ENCODE data around the gene LYAR. TPM values are rescaled to one million over a fixed set of nuclear protein-coding genes. Genes with fewer than 3 reads are reported as not detected.

LYAR gene
- total RNA-seq, 1 donor from 2014 or later, result 15.9 TPM

DNA sequence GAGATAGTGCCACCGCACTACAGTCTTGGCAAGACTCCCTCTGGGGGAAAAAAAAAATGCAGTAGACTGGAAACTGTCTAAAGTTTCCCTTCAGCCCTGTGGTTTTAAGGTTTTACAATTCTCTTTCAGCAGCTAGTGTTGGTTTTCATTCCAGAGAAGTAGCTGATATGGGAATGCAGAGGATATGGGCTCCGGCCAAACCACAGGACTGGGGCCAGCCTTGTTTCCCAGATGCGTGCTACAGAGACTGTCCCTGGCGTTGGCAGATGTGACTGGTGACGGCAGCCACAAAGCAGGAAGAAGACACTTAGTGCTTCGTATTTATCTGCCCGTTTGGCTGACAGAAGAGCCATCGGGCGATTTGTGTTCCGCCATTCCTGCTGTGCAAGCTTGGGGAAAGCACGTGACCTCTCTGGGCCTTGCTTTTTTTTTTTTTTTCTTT lies 43.3 kb upstream of the LYAR start:
- no peak for DNase-seq
- ChIA-PET CTCF (interaction anchor here (0.8 kb wide), 1 partner anchor 9 kb away, joined by 3 read pairs; no protein-coding TSS in a partner anchor), POLR2A (no interaction called here)
- H3K4me3 Mint-ChIP-seq, result no peak overlapping the region
- TF ChIP-seq, protein P1, sequence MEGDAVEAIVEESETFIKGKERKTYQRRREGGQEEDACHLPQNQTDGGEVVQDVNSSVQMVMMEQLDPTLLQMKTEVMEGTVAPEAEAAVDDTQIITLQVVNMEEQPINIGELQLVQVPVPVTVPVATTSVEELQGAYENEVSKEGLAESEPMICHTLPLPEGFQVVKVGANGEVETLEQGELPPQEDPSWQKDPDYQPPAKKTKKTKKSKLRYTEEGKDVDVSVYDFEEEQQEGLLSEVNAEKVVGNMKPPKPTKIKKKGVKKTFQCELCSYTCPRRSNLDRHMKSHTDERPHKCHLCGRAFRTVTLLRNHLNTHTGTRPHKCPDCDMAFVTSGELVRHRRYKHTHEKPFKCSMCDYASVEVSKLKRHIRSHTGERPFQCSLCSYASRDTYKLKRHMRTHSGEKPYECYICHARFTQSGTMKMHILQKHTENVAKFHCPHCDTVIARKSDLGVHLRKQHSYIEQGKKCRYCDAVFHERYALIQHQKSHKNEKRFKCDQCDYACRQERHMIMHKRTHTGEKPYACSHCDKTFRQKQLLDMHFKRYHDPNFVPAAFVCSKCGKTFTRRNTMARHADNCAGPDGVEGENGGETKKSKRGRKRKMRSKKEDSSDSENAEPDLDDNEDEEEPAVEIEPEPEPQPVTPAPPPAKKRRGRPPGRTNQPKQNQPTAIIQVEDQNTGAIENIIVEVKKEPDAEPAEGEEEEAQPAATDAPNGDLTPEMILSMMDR (IDR thresholded peaks at IDR 0.05), result no peak
- H3K9me3 Mint-ChIP-seq, result peaks cover 2% of the 10 kb centered on the region
- H3K4me1 Mint-ChIP-seq, result peaks cover 6% of the 10 kb centered on the region
- no peak for ATAC-seq (ENCODE audit: low read depth)
- no peak overlapping the region for H3K27ac Mint-ChIP-seq
- peaks cover 4% of the 10 kb centered on the region for H3K27me3 Mint-ChIP-seq
- H3K36me3 Mint-ChIP-seq (ENCODE audit: low read depth), result no peaks in the 10 kb centered on the region
- intact Hi-C loops (cut with micrococcal nuclease), result no loop called here

DNA sequence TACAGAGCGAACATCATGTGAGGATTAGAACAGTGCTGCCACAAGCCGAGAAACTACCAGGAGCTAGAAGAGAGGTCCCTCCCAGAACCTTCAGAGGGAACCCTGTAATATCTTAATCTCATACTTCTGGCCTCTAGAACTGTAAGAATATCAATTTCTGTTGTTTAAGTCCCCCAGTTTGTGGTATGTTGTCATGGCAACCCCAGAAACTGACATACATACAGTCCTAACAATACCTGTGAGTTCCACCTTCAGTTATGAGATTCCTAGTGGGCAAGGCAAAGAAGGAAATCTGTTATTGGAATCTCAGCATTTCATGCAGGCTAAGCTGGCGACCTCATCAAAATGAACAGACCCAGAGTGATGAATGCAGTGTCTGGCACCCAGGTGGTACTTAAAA lies 42.6 kb upstream of the LYAR start:
- no peaks in the 10 kb centered on the region for H3K36me3 Mint-ChIP-seq (ENCODE audit: low read depth)
- intact Hi-C loops (cut with micrococcal nuclease), result no loop called here
- peaks cover 2% of the 10 kb centered on the region for H3K9me3 Mint-ChIP-seq
- CTCF ChIA-PET, result interaction anchor here (1.2 kb wide), 1 partner anchor 73 kb away, joined by 3 read pairs; no protein-coding TSS in a partner anchor
- H3K27me3 Mint-ChIP-seq, result peaks cover 4% of the 10 kb centered on the region
- POLR2A ChIA-PET, result no interaction called here
- no peak for ATAC-seq (ENCODE audit: low read depth)
- no peak overlapping the region for H3K27ac Mint-ChIP-seq
- H3K4me1 Mint-ChIP-seq, result peaks cover 6% of the 10 kb centered on the region
- H3K4me3 Mint-ChIP-seq, result no peak overlapping the region
- TF ChIP-seq, protein P1 (IDR thresholded peaks at IDR 0.05), result no peak
- no peak for DNase-seq

DNA sequence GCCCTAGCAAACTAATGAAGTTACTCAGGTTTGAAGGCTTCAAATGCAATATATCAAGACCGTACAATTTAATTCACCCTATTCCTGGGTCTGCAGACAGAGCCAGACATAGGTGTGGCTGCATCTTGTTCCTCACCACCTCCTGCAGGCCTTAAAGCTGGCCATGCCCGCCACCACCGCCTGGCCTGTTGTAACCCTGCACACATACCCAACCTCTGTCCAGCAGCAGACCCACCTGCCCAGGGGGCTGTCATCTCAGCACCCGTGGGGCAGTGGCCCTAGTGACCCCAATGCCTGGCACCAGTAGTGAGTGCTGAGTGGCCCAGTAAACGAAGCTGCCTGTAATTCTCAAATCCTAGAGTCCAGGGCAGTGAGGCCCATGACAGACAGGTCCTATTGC lies 40.8 kb upstream of the LYAR start:
- H3K36me3 Mint-ChIP-seq (ENCODE audit: low read depth), result no peaks in the 10 kb centered on the region
- POLR2A ChIA-PET, result no interaction called here

DNA sequence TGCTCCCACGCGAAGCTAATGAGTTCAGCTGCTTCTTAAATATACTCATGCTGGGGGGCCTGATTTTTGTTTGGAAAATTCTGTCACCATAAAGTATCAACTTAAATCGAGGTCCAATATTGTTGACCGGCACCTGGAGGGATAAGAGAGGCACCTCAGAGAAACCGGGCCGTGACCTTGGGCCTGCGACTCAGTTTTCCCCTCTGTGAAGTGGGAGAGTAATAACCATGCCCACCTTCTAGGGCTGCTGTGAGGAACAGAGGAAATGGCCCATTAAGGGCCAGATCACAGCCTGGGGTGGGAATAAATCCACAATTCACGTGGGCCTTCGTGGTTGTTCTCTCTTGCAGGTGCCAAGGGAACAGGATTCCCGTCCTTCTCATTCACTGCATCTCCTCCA lies 39.5 kb upstream of the LYAR start:
- intact Hi-C loops (cut with micrococcal nuclease), result no loop called here
- H3K27ac Mint-ChIP-seq, result no peak overlapping the region
- no peaks in the 10 kb centered on the region for H3K4me1 Mint-ChIP-seq
- DNase-seq (no peak), ATAC-seq (ENCODE audit: low read depth) (no peak)
- POLR2A ChIA-PET, result no interaction called here
- H3K9me3 Mint-ChIP-seq, result peaks cover 2% of the 10 kb centered on the region
- no peaks in the 10 kb centered on the region for H3K36me3 Mint-ChIP-seq (ENCODE audit: low read depth)
- CTCF ChIA-PET, result no interaction called here
- H3K27me3 Mint-ChIP-seq, result no peaks in the 10 kb centered on the region
- no peak overlapping the region for H3K4me3 Mint-ChIP-seq
- TF ChIP-seq, protein P1 (IDR thresholded peaks at IDR 0.05), result no peak

More for the DNA sequence above, 40.8 kb upstream of the LYAR start:
- DNase-seq (no peak), ATAC-seq (ENCODE audit: low read depth) (no peak)
- Mint-ChIP-seq H3K9me3 (peaks cover 2% of the 10 kb centered on the region), H3K4me3 (no peak overlapping the region), H3K27me3 (peaks cover 2% of the 10 kb centered on the region), H3K4me1 (peaks cover 6% of the 10 kb centered on the region), H3K27ac (no peak overlapping the region)
- TF ChIP-seq, protein P1 (IDR thresholded peaks at IDR 0.05), result no peak
- CTCF ChIA-PET, result no interaction called here
- intact Hi-C loops (cut with micrococcal nuclease), result no loop called here

DNA sequence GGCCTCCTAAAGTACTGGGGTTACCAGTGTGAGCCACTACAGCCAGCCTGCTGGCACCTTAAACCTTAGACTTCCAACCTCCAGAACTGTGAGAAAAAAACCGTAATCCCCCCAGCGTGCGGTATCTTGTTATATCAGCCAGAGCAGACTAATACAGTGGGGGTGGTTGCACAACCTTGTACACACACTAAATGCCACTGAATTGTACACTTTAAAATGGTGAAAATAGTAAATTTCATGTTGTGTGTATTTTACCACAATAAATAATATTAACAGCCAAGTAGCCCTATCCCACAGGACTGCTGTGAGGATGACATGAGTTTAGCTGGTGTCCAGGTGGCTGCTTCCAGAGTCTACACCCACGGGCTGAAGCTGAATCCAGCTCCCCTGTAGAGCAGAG lies 38.9 kb upstream of the LYAR start:
- intact Hi-C loops (cut with micrococcal nuclease), result no loop called here
- H3K4me3 Mint-ChIP-seq, result no peak overlapping the region
- ChIA-PET POLR2A (no interaction called here), CTCF (no interaction called here)
- no peak for ATAC-seq (ENCODE audit: low read depth)
- TF ChIP-seq, protein P1 (IDR thresholded peaks at IDR 0.05), result no peak
- no peak overlapping the region for H3K27ac Mint-ChIP-seq
- H3K36me3 Mint-ChIP-seq (ENCODE audit: low read depth), result no peaks in the 10 kb centered on the region
- no peak for DNase-seq
- H3K4me1 Mint-ChIP-seq, result no peaks in the 10 kb centered on the region
- peaks cover 2% of the 10 kb centered on the region for H3K9me3 Mint-ChIP-seq
- no peaks in the 10 kb centered on the region for H3K27me3 Mint-ChIP-seq
